HG03575 (cell line): ENCODE results near the gene UCHL5.

Source experiments
- ATAC-seq: cut with Tn5 transposase; IDR thresholded peaks from one replicate; pipeline ENCODE4 v1.9.1; 2021; ENCODE audit not compliant: unreplicated experiment, insufficient number of reproducible peaks, low FRiP score; ENCODE audit errors: extremely low read depth

UCHL5 gene

GRCh38 chr1:192977089-192977706, 82.0 kb downstream of the UCHL5 start:
- ATAC-seq: no peak

GRCh38 chr1:192976576-192976975, 82.6 kb downstream of the UCHL5 start:
- no peak for ATAC-seq

GRCh38 chr1:192974701-192975100, 84.5 kb downstream of the UCHL5 start:
- ATAC-seq: no peak

- ATAC-seq: no peak
Observed at GRCh38 chr1:192973988-192974387, 85.2 kb downstream of the UCHL5 start.

DNA sequence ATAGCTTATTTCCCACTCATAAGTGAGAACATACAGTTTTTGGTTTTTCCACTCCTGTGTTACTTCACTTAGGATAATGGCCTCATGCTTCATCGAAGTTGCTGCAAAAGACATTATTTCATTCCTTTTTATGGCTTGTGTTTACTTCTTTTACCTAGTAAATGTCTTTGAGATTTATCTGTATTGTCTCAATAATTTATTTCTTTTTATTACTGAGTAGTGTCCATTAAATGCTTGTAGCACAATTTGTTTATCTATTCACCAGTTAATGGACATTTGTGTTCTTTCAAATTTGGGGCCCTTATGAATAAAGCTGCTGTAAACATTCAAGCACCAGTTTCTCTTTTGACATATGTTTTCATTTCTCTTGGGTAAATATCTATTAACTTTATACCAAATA, 86.0 kb downstream of the UCHL5 start:
- no peak for ATAC-seq

- ATAC-seq: no peak
Observed at GRCh38 chr1:192969091-192969490, 90.1 kb downstream of the UCHL5 start.

DNA sequence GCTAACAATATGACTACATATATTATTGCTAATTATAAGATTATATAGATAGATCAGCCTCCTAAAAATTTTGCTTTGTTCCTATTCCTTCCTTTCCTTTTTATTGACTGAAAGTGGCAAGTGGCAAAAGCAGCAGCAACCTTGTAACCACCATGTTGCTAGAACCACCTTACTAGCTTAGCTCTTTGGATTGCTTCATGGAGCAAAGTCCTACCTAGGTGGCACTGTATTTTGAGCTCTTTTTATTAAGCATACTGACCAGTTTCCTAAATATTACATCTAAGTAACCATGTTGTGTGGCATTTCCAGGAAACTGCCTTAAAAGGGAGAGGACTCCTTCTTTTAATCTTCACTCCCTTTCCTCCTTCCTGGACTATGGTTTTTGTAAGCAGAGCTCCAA, 90.8 kb downstream of the UCHL5 start:
- no peak for ATAC-seq

- ATAC-seq: no peak
Observed at GRCh38 chr1:192967901-192968300, 91.3 kb downstream of the UCHL5 start.

DNA sequence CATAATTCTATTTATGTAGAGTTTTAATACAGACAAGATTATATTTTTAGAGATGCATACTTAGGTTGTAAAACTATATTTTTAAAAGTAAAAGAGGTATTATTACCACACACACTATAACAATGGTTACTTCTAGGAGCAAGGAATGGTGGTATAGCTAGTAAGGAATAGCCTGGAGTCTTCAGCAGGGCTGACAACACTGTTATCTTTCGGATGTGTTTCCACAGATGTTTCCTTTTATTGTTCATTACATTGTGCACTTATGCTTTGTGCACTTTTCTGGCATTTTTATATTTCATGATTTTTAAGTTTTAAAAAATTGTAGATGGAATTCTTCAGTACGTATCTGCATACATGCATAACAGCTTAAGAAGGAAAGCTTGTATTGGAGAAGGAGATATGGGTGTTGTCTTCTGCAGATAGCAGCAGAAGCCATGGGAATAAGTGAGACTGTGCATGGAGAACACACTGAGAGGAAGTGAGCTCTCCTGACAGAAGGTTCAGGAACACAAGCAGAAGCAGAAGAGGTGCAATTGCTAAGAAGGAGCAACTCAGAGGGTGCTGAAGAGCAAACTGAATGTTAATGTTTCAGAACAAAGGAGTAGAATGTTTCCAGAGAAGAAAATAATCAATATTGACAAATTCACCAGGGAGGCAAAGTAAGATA, 91.8 kb downstream of the UCHL5 start:
- ATAC-seq: no peak

DNA sequence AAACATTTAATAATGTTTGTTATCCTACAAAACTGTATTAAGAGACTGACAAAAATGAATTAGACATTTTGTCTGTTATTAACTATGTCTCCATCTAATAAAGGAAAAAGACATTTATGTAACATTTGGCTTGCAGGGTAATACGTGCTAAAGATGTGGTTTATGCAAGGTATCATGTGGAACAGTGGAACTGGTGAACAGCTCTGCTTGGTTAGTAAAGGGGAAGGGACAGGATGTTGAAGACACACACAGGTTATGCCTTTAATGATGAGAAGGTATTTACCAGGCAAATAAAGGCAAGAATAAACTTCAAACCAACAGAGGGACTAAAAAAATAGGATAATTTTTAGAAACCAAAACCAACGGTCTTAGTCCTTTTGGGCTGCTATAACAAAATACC, 93.1 kb downstream of the UCHL5 start:
- ATAC-seq: no peak

GRCh38 chr1:192962901-192963300, 96.3 kb downstream of the UCHL5 start:
- no peak for ATAC-seq
